B cell (primary cell): ENCODE data around the gene COQ10B. TPM values are rescaled to one million over a fixed set of nuclear protein-coding genes. Genes with fewer than 3 reads are reported as not detected.
"Not testable (repeated sequence)": the region's sequence is repeated elsewhere in the genome, so short reads cannot be mapped to it uniquely, and the experiment has no call there.

Source experiments
- ATAC-seq: fragments of 200-7000 bp; cut with Tn5 transposase; one replicate; pipeline ENCODE4 v1.10.0; 2021; ENCODE audit warnings: low read depth, mild to moderate bottlenecking, moderate number of reproducible peaks, moderate library complexity
- CTCF ChIA-PET: fragments of 350-600 bp; sonication (Branson Sonifier 250); formaldehyde crosslinking; loops from one replicate; lab custom pipeline; 2021; ENCODE audit warnings: antibody characterized with exemption, inconsistent platforms; lab: Charles Lee
- POLR2A ChIA-PET: fragments of 350-600 bp; sonication (Branson Sonifier 250); formaldehyde crosslinking; loops from one replicate; lab custom pipeline; 2021; ENCODE audit warnings: antibody characterized with exemption; lab: Charles Lee
- DNase-seq: peaks from one replicate; pipeline ENCODE4 v3.0.0; 2013
- H2AFZ ChIP-seq: 2 replicates; pipeline ENCODE4 v1.6.1; 2012; ENCODE audit warnings: mild to moderate bottlenecking, low read depth, low read length; ENCODE audit not compliant: insufficient read depth, poor library complexity, severe bottlenecking
- H3K27ac ChIP-seq, 2 donors: 1 replicate in 1 of 2; 2 replicates in 1 of 2; pipeline ENCODE4 v1.5.1; 2012 to 2013; ENCODE audit warnings: low read length in 2 of 2, mild to moderate bottlenecking in 2 of 2, moderate library complexity in 1 of 2
- H3K27me3 ChIP-seq, 4 experiments: fragments of 200-600 bp in 1 of 4; sonication (generic) in 1 of 4; replicated peaks in 1 of 4; 1 replicate in 2 of 4; 2 replicates in 2 of 4; pipeline versions ENCODE4 v1.6.1 to v1.7.0; 2013 to 2016; ENCODE audit warnings: low read length in 3 of 4, mild to moderate bottlenecking in 2 of 4, mixed read lengths in 1 of 4, moderate library complexity in 1 of 4; ENCODE audit not compliant: insufficient read depth in 4 of 4, control insufficient read depth in 3 of 4; ENCODE audit errors: control extremely low read depth in 1 of 4
- H3K36me3 ChIP-seq, 2 experiments: replicated peaks in 1 of 2; 1 replicate in 1 of 2; 2 replicates in 1 of 2; pipeline versions ENCODE4 v1.6.1 to v1.7.1; 2013; ENCODE audit warnings: low read length in 1 of 2; ENCODE audit not compliant: insufficient read depth in 2 of 2, control insufficient read depth in 1 of 2; ENCODE audit errors: control extremely low read depth in 1 of 2, extremely low read depth in 1 of 2
- H3K4me1 ChIP-seq, 2 donors: fragments of 200-600 bp in 1 of 2; sonication (generic) in 1 of 2; 1 replicate in 1 of 2; 2 replicates in 1 of 2; pipeline versions ENCODE4 v1.5.1 to v1.6.1; 2013 to 2017; ENCODE audit warnings: low read length in 2 of 2; ENCODE audit not compliant: control insufficient read depth in 2 of 2, insufficient read depth in 2 of 2
- H3K4me2 ChIP-seq: replicated peaks from 2 replicates; pipeline ENCODE3; 2012; ENCODE audit warnings: mild to moderate bottlenecking, low read depth, low read length; ENCODE audit not compliant: poor library complexity, severe bottlenecking
- H3K4me3 ChIP-seq, 5 experiments: fragments of 200-600 bp in 1 of 5; sonication (generic) in 1 of 5; 1 replicate in 3 of 5; 2 replicates in 2 of 5; pipeline versions ENCODE4 v1.5.1 to v1.7.0; 2011 to 2016; ENCODE audit warnings: low read length in 4 of 5, mild to moderate bottlenecking in 4 of 5, low read depth in 2 of 5, control low read depth in 1 of 5, moderate library complexity in 1 of 5; ENCODE audit not compliant: insufficient read depth in 1 of 5; ENCODE audit errors: control extremely low read depth in 1 of 5, extremely low read depth in 1 of 5
- H3K79me2 ChIP-seq: fragments of 200-600 bp; sonication (generic); one replicate; pipeline ENCODE4 v1.6.0; 2016; ENCODE audit warnings: low read length; ENCODE audit not compliant: control insufficient read depth, insufficient read depth
- H3K9ac ChIP-seq: fragments of 200-600 bp; sonication (generic); 2 replicates; pipeline ENCODE4 v1.6.1; 2017; ENCODE audit warnings: mild to moderate bottlenecking, low read length, moderate library complexity
- H3K9me3 ChIP-seq, 3 donors: one replicate each; pipeline versions ENCODE4 v1.6.1 to v1.7.1; 2013; ENCODE audit warnings: low read length in 2 of 3; ENCODE audit not compliant: control insufficient read depth in 2 of 3, insufficient read depth in 1 of 3; ENCODE audit errors: control extremely low read depth in 1 of 3
- H4K20me1 ChIP-seq: 2 replicates; pipeline ENCODE4 v1.6.0; 2012; ENCODE audit warnings: mild to moderate bottlenecking, low read length; ENCODE audit not compliant: insufficient read depth, control insufficient read depth, poor library complexity, severe bottlenecking
- H3K27ac Mint-ChIP-seq: one replicate; pipeline ENCODE4 v1.8.0; 2021; ENCODE audit warnings: mixed read lengths
- H3K27me3 Mint-ChIP-seq: one replicate; pipeline ENCODE4 v1.8.0; 2021; ENCODE audit warnings: mixed read lengths
- H3K4me1 Mint-ChIP-seq: one replicate; pipeline ENCODE4 v1.8.0; 2021; ENCODE audit warnings: mixed read lengths
- H3K4me3 Mint-ChIP-seq: one replicate; pipeline ENCODE4 v1.8.0; 2021; ENCODE audit warnings: mixed read lengths
- H3K9me3 Mint-ChIP-seq: one replicate; pipeline ENCODE4 v1.8.0; 2022; ENCODE audit warnings: mixed read lengths; ENCODE audit not compliant: insufficient read depth
- EZH2 ChIP-seq: IDR thresholded peaks from 2 replicates; pipeline ENCODE4 v1.6.1; 2012; ENCODE audit warnings: borderline replicate concordance, low read depth, mild to moderate bottlenecking, moderate library complexity, low read length; ENCODE audit not compliant: insufficient read depth, poor library complexity, severe bottlenecking
- WGBS: methylation state at CpG from one replicate; pipeline ENCODE4 v1.1.5; 2013; ENCODE audit warnings: missing lambda C conversion rate; ENCODE audit not compliant: insufficient coverage; 5-methylcytosine and 5-hydroxymethylcytosine counted together
- intact Hi-C: fragments of 100-400 bp; cut with micrococcal nuclease; formaldehyde crosslinking; loops from one replicate; pipeline ENCODE4 v1.10.0; 2022
- polyA plus RNA-seq: library from polyadenylated mRNA; depleted of rRNA; stranded (reverse); fragments of >200 nt; gene quantifications from 2 replicates; pipeline ENCODE4 v1.2.3, GENCODE V29; 2012
- total RNA-seq, 2 donors: library from RNA; stranded (reverse); fragments of 120-200 nt in 1 of 2; gene quantifications; 1 replicate in 1 of 2; 2 replicates in 1 of 2; pipeline versions ENCODE4 v1.2.3 to v1.2.4, GENCODE V29; 2013 to 2022
- TF ChIP-seq, protein P1 (sequence below): fragments of 200-600 bp; IDR thresholded peaks from one replicate; pipeline ENCODE4 v1.8.0; 2022; ENCODE audit warnings: antibody characterized with exemption, mild to moderate bottlenecking

Gene COQ10B
- total and polyA plus RNA-seq, 2 donors (not counting 1 experiment from before 2014, with no cell fraction given) = 5.8 to 29.1 TPM

DNA sequence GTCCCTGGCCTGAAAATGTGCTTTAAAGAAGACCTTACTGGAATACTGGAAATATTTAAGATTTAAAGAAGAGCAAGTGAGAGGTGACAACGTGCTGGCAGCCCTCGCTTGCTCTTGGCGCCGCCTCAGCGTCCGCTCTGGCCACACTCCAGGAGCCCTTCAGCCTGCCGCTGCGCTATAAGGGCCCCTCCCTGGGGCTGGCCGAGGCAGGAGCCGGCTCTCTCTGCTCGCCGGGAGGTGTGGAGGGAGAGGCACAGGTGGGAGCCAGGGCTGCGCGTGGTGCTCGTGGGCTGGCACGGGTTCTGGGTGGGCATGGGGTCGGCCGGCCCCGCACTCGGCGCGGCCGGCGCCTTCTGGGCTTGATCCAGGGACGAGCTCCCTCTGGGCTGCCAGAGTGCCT, 2.9 kb upstream of the COQ10B start:
- TF ChIP-seq, protein P1, sequence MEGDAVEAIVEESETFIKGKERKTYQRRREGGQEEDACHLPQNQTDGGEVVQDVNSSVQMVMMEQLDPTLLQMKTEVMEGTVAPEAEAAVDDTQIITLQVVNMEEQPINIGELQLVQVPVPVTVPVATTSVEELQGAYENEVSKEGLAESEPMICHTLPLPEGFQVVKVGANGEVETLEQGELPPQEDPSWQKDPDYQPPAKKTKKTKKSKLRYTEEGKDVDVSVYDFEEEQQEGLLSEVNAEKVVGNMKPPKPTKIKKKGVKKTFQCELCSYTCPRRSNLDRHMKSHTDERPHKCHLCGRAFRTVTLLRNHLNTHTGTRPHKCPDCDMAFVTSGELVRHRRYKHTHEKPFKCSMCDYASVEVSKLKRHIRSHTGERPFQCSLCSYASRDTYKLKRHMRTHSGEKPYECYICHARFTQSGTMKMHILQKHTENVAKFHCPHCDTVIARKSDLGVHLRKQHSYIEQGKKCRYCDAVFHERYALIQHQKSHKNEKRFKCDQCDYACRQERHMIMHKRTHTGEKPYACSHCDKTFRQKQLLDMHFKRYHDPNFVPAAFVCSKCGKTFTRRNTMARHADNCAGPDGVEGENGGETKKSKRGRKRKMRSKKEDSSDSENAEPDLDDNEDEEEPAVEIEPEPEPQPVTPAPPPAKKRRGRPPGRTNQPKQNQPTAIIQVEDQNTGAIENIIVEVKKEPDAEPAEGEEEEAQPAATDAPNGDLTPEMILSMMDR = no peak
- no peak for TF ChIP-seq EZH2
- Mint-ChIP-seq H3K9me3 (no peaks in the 10 kb centered on the region), H3K4me3 (no peak overlapping the region), H3K27me3 (no peaks in the 10 kb centered on the region), H3K4me1 (peaks cover 29% of the 10 kb centered on the region), H3K27ac (no peak overlapping the region)
- intact Hi-C loops = no loop called here
- DNase-seq = no peak
- Histone ChIP-seq H3K27me3 (no peaks in the 10 kb centered on the region), H3K4me2 (no peak overlapping the region), H4K20me1 (peaks cover 11% of the 10 kb centered on the region), H3K79me2 (peaks cover 18% of the 10 kb centered on the region), H3K4me3 (no peak overlapping the region), H3K9ac (no peak overlapping the region), H2AFZ (no peak overlapping the region), H3K4me1 (peaks cover 17 to 19% of the 10 kb centered on the region in 2 donors), H3K36me3 (no peaks in the 10 kb centered on the region), H3K9me3 (peaks cover 0 to 3% (median 0%) of the 10 kb centered on the region in 3 donors), H3K27ac (no peak overlapping the region)
- 96% methylated on average over 23 of the region's 25 CpGs for WGBS
- ChIA-PET CTCF (interaction anchor here (1.6 kb wide), 1 partner anchor 15 kb away, joined by 6 read pairs; the partner anchor contains the start of gene SF3B1), POLR2A (interaction anchor here (1.0 kb wide), 1 partner anchor 13 kb away, joined by 7 read pairs; no protein-coding TSS in a partner anchor)
- no peak for ATAC-seq

DNA sequence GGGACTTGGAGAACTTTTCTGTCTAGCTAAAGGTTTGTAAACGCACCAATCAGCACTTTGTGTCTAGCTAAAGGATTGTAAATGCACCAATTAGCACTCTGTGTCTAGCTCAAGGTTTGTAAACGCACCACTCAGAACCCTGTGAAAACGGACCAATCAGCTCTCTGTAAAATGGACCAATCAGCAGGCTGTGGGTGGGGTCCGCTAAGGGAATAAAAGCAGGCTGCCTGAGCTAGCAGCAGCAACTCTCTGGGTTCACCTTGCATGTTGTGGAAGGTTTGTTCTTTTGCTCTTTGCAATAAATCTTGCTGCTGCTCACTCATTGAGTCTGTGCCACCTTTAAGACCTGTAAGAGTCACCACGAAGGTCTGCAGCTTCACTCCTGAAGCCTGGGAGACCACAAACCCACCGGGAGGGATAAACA, 2.4 kb upstream of the COQ10B start:
- H3K4me3 Mint-ChIP-seq = peak overlapping the region; percentile 8

More for the DNA sequence above, 2.4 kb upstream of the COQ10B start:
- intact Hi-C loops, DNase-seq, H3K36me3 ChIP-seq, H3K4me2 ChIP-seq, H3K9me3 Mint-ChIP-seq, H3K9ac ChIP-seq, H3K27ac Mint-ChIP-seq, H3K9me3 ChIP-seq, ATAC-seq, H3K27ac ChIP-seq, H3K27me3 Mint-ChIP-seq, H3K27me3 ChIP-seq, H3K4me3 ChIP-seq: not testable (repeated sequence)
- WGBS = 71% methylated on average over 6 of the region's 6 CpGs
- peaks cover 17 to 19% of the 10 kb centered on the region in 2 donors for H3K4me1 ChIP-seq
- ChIA-PET POLR2A (interaction anchor here (1.0 to 1.2 kb wide), 2 partner anchors 14 to 18 kb away, joined by 3 to 7 read pairs; no protein-coding TSS in a partner anchor), CTCF (interaction anchor here (1.6 kb wide), 1 partner anchor 16 kb away, joined by 6 read pairs; the partner anchor contains the start of gene SF3B1)
- H2AFZ ChIP-seq = peak overlapping the region; percentile 30
- H4K20me1 ChIP-seq = peaks cover 16% of the 10 kb centered on the region
- peaks cover 23% of the 10 kb centered on the region for H3K79me2 ChIP-seq
- H3K4me1 Mint-ChIP-seq = peaks cover 32% of the 10 kb centered on the region
